NCI-H2196 treated with DMSO at 0.1 percent for 48 hours (cell line): ENCODE results near the gene MRPS31.
"Not testable (repeated sequence)": the region's sequence is repeated elsewhere in the genome, so short reads cannot be mapped to it uniquely, and the experiment has no call there.

ENCODE experiments used
- DNase-seq: peaks from one replicate; lab custom pipeline; 2025; ENCODE audit not compliant: unreplicated experiment; lab: John Stamatoyannopoulos, UW

MRPS31 gene

GRCh38 chr13:40764587-40765403 is 6.2 kb downstream of the MRPS31 start:
- no peak for DNase-seq

- no peak for DNase-seq
These were observed 8.1 kb downstream of the MRPS31 start for GRCh38 chr13:40762849-40763248.

- no peak for DNase-seq
These were observed 12.2 kb downstream of the MRPS31 start for GRCh38 chr13:40758811-40759210.

GRCh38 chr13:40756042-40756441 is 14.9 kb downstream of the MRPS31 start:
- DNase-seq: no peak

GRCh38 chr13:40755082-40755700 is 15.8 kb downstream of the MRPS31 start:
- DNase-seq: no peak

- no peak for DNase-seq
These were observed 21.7 kb downstream of the MRPS31 start for GRCh38 chr13:40749327-40749726.

GRCh38 chr13:40735232-40735548 is 35.8 kb downstream of the MRPS31 start:
- DNase-seq: not testable (repeated sequence)

- not testable (repeated sequence) for DNase-seq
These were observed 36.3 kb downstream of the MRPS31 start for GRCh38 chr13:40734536-40735231.

GRCh38 chr13:40732658-40733057 is 38.3 kb downstream of the MRPS31 start:
- no peak for DNase-seq

- no peak for DNase-seq
These were observed 42.4 kb downstream of the MRPS31 start for GRCh38 chr13:40728595-40728994.

- not testable (repeated sequence) for DNase-seq
These were observed 56.6 kb downstream of the MRPS31 start for GRCh38 chr13:40714433-40714832.

- DNase-seq: no peak
These were observed 64.6 kb downstream of the MRPS31 start for GRCh38 chr13:40706439-40706838.

- no peak for DNase-seq
These were observed 73.3 kb downstream of the MRPS31 start for GRCh38 chr13:40697711-40698110.

GRCh38 chr13:40694426-40694825 is 76.6 kb downstream of the MRPS31 start:
- no peak for DNase-seq

- DNase-seq: no peak
These were observed 78.0 kb downstream of the MRPS31 start for GRCh38 chr13:40692946-40693345.

GRCh38 chr13:40688781-40689180 is 82.2 kb downstream of the MRPS31 start:
- DNase-seq: no peak

- DNase-seq: no peak
These were observed 88.3 kb downstream of the MRPS31 start for GRCh38 chr13:40682449-40683240.

- DNase-seq: no peak
These were observed 89.4 kb downstream of the MRPS31 start for GRCh38 chr13:40681341-40682146.

- no peak for DNase-seq
These were observed 90.2 kb downstream of the MRPS31 start for GRCh38 chr13:40680659-40681323.

GRCh38 chr13:40679480-40679985 is 91.5 kb downstream of the MRPS31 start:
- DNase-seq: no peak
